Thyroid gland (tissue), 4 donors: ENCODE results near the gene TOX3. TPM values are rescaled to one million over a fixed set of nuclear protein-coding genes. Genes with fewer than 3 reads are reported as not detected.

Experiments used
- DNase-seq, 2 donors: peaks; one replicate each; pipeline ENCODE4 v3.0.0-alpha.2; 2019
- H3K27ac ChIP-seq, 3 donors: fragments of 200-600 bp; sonication (generic); 1 replicate in 2 of 3; 2 replicates in 1 of 3; pipeline ENCODE4 v1.5.1; 2016 to 2019; ENCODE audit warnings: mild to moderate bottlenecking in 1 of 3, moderate library complexity in 1 of 3
- H3K27me3 ChIP-seq: fragments of 200-600 bp; sonication (generic); one replicate; pipeline ENCODE4 v1.5.1; 2019
- H3K36me3 ChIP-seq, 2 donors: fragments of 200-600 bp; sonication (generic); one replicate each; pipeline ENCODE4 v1.5.1; 2016 to 2019
- H3K4me1 ChIP-seq, 2 donors: fragments of 200-600 bp; sonication (generic); one replicate each; pipeline ENCODE4 v1.5.1; 2017 to 2019
- H3K4me3 ChIP-seq, 3 donors: fragments of 200-600 bp; sonication (generic); replicated peaks in 1 of 3; 1 replicate in 2 of 3; 2 replicates in 1 of 3; pipeline ENCODE4 v1.5.1; 2016; ENCODE audit warnings: mild to moderate bottlenecking in 1 of 3
- H3K9me3 ChIP-seq: fragments of 200-600 bp; sonication (generic); one replicate; pipeline ENCODE4 v1.5.1; 2017
- POLR2A ChIP-seq, 2 donors: fragments of 450-650 bp; IDR thresholded peaks; one replicate each; pipeline ENCODE4 v1.6.1; 2017; ENCODE audit warnings: antibody characterized with exemption in 2 of 2, mild to moderate bottlenecking in 2 of 2, moderate library complexity in 1 of 2
- WGBS, 2 donors: methylation state at CpG; one replicate each; pipeline ENCODE4 v1.1.5; 2017; 5-methylcytosine and 5-hydroxymethylcytosine counted together
- intact Hi-C: fragments of 100-400 bp; cut with DNase I; formaldehyde crosslinking; loops from one replicate; pipeline ENCODE4 v1.15.1; 2023
- total RNA-seq, 4 donors: library from RNA; depleted of rRNA; stranded (reverse); fragments of >200 nt; gene quantifications; one replicate each; pipeline ENCODE4 v1.2.3, GENCODE V29; 2016
- TF ChIP-seq, protein P1 (sequence below), 6 experiments: fragments of 200-600 bp in 3 of 6; fragments of 450-650 bp in 3 of 6; sonication (generic) in 3 of 6; IDR thresholded peaks; one replicate each; pipeline ENCODE4 v1.5.1; 2016 to 2019; ENCODE audit warnings: antibody characterized with exemption in 6 of 6, mild to moderate bottlenecking in 2 of 6, inconsistent platforms in 1 of 6, moderate library complexity in 1 of 6

Gene TOX3
- total RNA-seq, 4 donors from 2014 or later = not detected

DNA sequence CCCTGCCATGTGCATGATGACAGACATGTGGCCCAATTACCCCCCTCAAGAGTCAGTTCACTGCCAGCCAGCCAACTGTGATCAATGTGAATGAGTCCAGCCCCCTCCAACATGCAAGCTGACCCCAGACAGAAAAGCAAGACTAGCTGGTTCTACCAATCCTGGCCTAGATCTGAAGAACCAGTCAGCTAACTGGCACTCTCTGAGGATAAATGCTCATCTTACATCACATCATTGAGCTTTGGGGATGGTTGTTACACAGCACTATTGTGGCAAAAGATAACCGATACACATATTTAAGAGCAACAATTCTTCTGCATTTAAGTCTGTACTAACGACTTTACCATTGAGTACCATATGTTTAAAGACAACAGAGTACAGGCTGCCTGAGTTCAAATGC, 106.7 kb downstream of the TOX3 start:
- Histone ChIP-seq H3K9me3 (no peaks in the 10 kb centered on the region), H3K4me3 (no peak overlapping the region), H3K36me3 (no peaks in the 10 kb centered on the region), H3K27me3 (no peaks in the 10 kb centered on the region), H3K4me1 (no peaks in the 10 kb centered on the region), H3K27ac (no peak overlapping the region)
- TF ChIP-seq, protein P1, sequence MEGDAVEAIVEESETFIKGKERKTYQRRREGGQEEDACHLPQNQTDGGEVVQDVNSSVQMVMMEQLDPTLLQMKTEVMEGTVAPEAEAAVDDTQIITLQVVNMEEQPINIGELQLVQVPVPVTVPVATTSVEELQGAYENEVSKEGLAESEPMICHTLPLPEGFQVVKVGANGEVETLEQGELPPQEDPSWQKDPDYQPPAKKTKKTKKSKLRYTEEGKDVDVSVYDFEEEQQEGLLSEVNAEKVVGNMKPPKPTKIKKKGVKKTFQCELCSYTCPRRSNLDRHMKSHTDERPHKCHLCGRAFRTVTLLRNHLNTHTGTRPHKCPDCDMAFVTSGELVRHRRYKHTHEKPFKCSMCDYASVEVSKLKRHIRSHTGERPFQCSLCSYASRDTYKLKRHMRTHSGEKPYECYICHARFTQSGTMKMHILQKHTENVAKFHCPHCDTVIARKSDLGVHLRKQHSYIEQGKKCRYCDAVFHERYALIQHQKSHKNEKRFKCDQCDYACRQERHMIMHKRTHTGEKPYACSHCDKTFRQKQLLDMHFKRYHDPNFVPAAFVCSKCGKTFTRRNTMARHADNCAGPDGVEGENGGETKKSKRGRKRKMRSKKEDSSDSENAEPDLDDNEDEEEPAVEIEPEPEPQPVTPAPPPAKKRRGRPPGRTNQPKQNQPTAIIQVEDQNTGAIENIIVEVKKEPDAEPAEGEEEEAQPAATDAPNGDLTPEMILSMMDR (IDR thresholded peaks at IDR 0.05) = no peak
- no peak for TF ChIP-seq POLR2A (IDR thresholded peaks at IDR 0.05)
- intact Hi-C loops = no loop called here
- 86 to 90% methylated on average over 2 of the region's 2 CpGs for WGBS, 2 donors
- no peak for DNase-seq

DNA sequence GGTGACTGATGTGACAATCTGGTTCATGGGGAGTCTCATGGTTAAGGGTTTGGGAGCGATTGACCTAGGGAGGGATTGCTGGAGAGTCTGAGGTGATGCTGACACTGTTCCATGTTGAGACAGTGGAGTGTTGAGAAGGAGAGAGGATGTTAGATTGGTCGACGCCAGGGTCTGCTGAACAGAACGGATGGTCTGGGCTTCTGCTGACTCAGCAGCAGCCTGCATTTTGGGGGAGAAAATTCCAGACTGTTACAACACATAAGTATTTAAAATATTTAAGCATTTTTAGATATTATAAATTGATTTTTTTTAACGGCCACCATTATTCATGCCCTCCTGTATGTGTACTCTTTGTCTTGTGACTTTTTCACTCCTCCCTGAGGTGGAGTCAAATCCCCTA, 107.2 kb downstream of the TOX3 start:
- Histone ChIP-seq H3K9me3 (no peaks in the 10 kb centered on the region), H3K27ac (no peak overlapping the region), H3K36me3 (no peaks in the 10 kb centered on the region), H3K4me1 (no peaks in the 10 kb centered on the region), H3K27me3 (no peaks in the 10 kb centered on the region), H3K4me3 (no peak overlapping the region)
- WGBS, 2 donors = 83 to 86% methylated on average over 5 of the region's 5 CpGs
- no peak for DNase-seq
- intact Hi-C loops = no loop called here
- TF ChIP-seq, protein P1 (IDR thresholded peaks at IDR 0.05) = no peak
- no peak for TF ChIP-seq POLR2A (IDR thresholded peaks at IDR 0.05)

DNA sequence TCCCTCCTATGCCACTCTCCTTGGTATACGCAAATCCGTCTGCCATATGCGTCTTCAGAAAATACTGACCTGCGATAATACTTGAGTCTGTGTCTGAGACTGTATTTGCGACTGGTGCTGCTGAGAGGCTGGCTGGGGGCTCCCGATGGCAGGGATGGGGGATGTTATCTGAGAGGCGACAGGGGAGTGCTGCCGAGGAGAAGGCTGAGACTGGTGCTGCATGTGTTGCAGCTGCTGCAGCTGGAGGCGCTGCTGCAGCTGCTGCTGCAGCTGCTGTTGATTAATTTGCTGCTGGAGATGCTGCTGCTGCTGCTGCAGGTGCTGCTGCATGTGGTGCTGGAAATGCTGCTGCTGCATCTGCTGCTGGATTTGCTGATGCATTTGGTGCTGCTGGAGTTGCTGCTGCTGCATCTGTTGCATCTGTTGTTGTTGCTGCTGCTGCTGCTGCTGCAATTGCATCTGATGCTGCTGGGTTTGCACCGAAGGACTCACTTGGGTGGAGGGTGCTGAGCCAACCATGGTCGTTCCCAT, 107.7 kb downstream of the TOX3 start:
- no peak for TF ChIP-seq POLR2A (IDR thresholded peaks at IDR 0.05)
- TF ChIP-seq, protein P1 (IDR thresholded peaks at IDR 0.05) = no peak
- Histone ChIP-seq H3K4me3 (no peak overlapping the region), H3K4me1 (no peaks in the 10 kb centered on the region), H3K9me3 (no peaks in the 10 kb centered on the region), H3K36me3 (no peaks in the 10 kb centered on the region), H3K27me3 (no peaks in the 10 kb centered on the region), H3K27ac (no peak overlapping the region)
- DNase-seq = no peak
- intact Hi-C loops = no loop called here
- 81 to 84% methylated on average over 10 to 11 of the region's 11 CpGs for WGBS, 2 donors

DNA sequence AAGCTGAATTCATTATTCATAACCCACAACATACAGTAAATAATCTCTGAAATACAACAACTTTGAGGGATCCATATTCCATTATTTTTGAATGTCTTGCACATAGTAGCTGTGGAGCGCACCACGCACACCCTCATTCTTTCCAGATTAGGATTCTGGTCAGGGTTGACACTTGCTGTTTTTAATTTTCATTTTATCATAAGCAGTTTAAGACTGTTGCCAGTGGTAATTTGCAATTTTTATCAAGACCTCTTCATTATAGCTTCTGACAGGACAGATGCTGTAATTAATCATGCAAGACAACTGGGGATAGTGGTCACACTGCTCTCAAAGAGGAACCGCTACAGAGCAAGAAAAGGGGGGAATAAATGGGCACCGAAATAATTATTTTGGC, 109.7 kb downstream of the TOX3 start:
- no peaks in the 10 kb centered on the region for H3K9me3 ChIP-seq
- WGBS, 2 donors = 88 to 89% methylated on average over 4 of the region's 4 CpGs
- TF ChIP-seq POLR2A (IDR thresholded peaks at IDR 0.05) = no peak
- no peaks in the 10 kb centered on the region for H3K36me3 ChIP-seq
- no peaks in the 10 kb centered on the region for H3K4me1 ChIP-seq
- no peaks in the 10 kb centered on the region for H3K27me3 ChIP-seq
- no peak for DNase-seq
- intact Hi-C loops = no loop called here
- no peak overlapping the region for H3K27ac ChIP-seq
- no peak overlapping the region for H3K4me3 ChIP-seq

DNA sequence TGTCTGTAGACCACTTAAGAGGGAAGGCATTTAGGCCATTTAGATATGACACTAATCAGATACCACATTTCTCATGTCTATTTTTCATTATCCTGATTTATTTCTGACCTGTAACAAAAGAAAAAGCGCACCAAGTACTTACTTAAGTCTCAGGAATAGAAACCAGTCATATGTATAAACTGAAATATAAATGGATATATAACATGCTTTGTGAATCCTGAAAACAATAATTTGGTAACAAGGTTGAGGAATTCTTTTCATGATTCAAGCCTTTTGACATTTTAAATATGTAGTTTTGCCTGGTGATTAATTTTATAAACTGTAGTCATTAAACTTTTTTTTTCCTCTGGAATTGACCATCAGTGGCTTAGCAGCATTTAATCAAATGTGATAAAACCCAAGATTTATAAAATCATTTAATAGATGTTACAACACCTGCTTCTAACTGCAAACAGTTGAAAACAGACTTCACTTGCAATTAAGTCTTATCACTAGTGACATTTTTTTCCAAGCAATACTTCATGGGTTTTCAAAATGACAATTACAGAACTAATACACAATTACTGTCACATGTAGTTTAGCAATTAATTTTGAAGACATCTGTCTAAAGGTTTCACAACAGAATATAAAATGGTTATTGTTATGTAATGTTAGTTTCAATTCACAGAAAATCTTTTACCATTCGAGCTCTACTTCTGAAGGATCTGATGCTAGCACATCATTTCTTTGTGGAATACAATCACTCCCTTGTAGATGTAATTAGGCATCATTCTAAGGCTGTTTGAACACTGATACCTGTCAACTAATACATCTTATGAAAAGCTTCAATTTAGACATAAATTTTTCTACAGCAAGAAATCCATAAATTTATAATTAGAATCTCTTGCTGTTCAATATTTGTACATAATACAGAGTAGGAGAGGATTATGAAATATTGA, 110.3 kb downstream of the TOX3 start:
- H3K4me3 ChIP-seq = no peak overlapping the region
- DNase-seq = no peak
- H3K36me3 ChIP-seq = no peaks in the 10 kb centered on the region
- WGBS, 2 donors = 82 to 85% methylated on average over 2 of the region's 2 CpGs
- intact Hi-C loops = no loop called here
- no peaks in the 10 kb centered on the region for H3K4me1 ChIP-seq
- TF ChIP-seq, protein P1 (IDR thresholded peaks at IDR 0.05) = no peak
- no peak for TF ChIP-seq POLR2A (IDR thresholded peaks at IDR 0.05)
- no peaks in the 10 kb centered on the region for H3K27me3 ChIP-seq
- no peak overlapping the region for H3K27ac ChIP-seq
- no peaks in the 10 kb centered on the region for H3K9me3 ChIP-seq
